ENCODE results near the gene NOS1AP.

Gene NOS1AP

GRCh38 chr1:162178432-162178831 is 108.9 kb downstream of the NOS1AP start:
- TF ChIP-seq TSHZ2 (CRISPR knock-in tag; IDR thresholded peaks at IDR 0.05) (no peak), ESRRG (CRISPR knock-in tag; IDR thresholded peaks at IDR 0.05) (no peak), ZFP3 (CRISPR knock-in tag; IDR thresholded peaks at IDR 0.05) (no peak), ZC3H10 (CRISPR knock-in tag; IDR thresholded peaks at IDR 0.05) (no peak), TCF4 (CRISPR knock-in tag; IDR thresholded peaks at IDR 0.05; ENCODE audit: borderline replicate concordance) (no peak), CREB5 (CRISPR knock-in tag; IDR thresholded peaks at IDR 0.05; ENCODE audit: low read depth) (no peak), CSDC2 (CRISPR knock-in tag; IDR thresholded peaks at IDR 0.05) (no peak), POU6F1 (CRISPR knock-in tag; IDR thresholded peaks at IDR 0.05; ENCODE audit: borderline replicate concordance, low read depth) (no peak), ZNF8 (CRISPR knock-in tag; IDR thresholded peaks at IDR 0.05) (no peak), CSRNP3 (CRISPR knock-in tag; IDR thresholded peaks at IDR 0.05) (no peak), TOX (CRISPR knock-in tag; IDR thresholded peaks at IDR 0.05; ENCODE audit: borderline replicate concordance) (no peak), ISL1 (CRISPR knock-in tag; IDR thresholded peaks at IDR 0.05) (no peak)
- ATAC-seq, result no peak

GRCh38 chr1:162179121-162179520 is 109.6 kb downstream of the NOS1AP start:
- ATAC-seq, result no peak
- TF ChIP-seq ARNTL (CRISPR knock-in tag; IDR thresholded peaks at IDR 0.05; ENCODE audit: borderline replicate concordance, low read depth) (no peak), TSHZ2 (CRISPR knock-in tag; IDR thresholded peaks at IDR 0.05) (no peak), CREB5 (CRISPR knock-in tag; IDR thresholded peaks at IDR 0.05; ENCODE audit: low read depth) (no peak), OSR1 (CRISPR knock-in tag; IDR thresholded peaks at IDR 0.05) (no peak), TOX (CRISPR knock-in tag; IDR thresholded peaks at IDR 0.05; ENCODE audit: borderline replicate concordance) (no peak), ZC3H10 (CRISPR knock-in tag; IDR thresholded peaks at IDR 0.05) (no peak), ZFP30 (CRISPR knock-in tag; IDR thresholded peaks at IDR 0.05) (no peak), SNAI2 (CRISPR knock-in tag; IDR thresholded peaks at IDR 0.05) (no peak), POU6F1 (CRISPR knock-in tag; IDR thresholded peaks at IDR 0.05; ENCODE audit: borderline replicate concordance, low read depth) (no peak), ZNF565 (CRISPR knock-in tag; conservative IDR thresholded peaks at IDR 0.05; ENCODE audit: low read depth) (no peak), ZNF8 (CRISPR knock-in tag; IDR thresholded peaks at IDR 0.05) (no peak), RARB (CRISPR knock-in tag; IDR thresholded peaks at IDR 0.05) (no peak), ZNF70 (CRISPR knock-in tag; IDR thresholded peaks at IDR 0.05) (no peak), TCF4 (CRISPR knock-in tag; IDR thresholded peaks at IDR 0.05; ENCODE audit: borderline replicate concordance) (no peak), ISL1 (CRISPR knock-in tag; IDR thresholded peaks at IDR 0.05) (no peak), BACH2 (CRISPR knock-in tag; IDR thresholded peaks at IDR 0.05; ENCODE audit: borderline replicate concordance) (no peak), PATZ1 (CRISPR knock-in tag; IDR thresholded peaks at IDR 0.05; ENCODE audit: borderline replicate concordance) (no peak)

Measured in SK-N-SH treated with all-trans-retinoic acid at 6 μM for 48 hours (cell line).